Measurements from ENCODE around the gene CDH4.

GRCh38 chr20:61549865-61550264, 297.8 kb downstream of the CDH4 start:
- TF ChIP-seq FOXK2 (IDR thresholded peaks at IDR 0.05) (no peak), MED1 (CRISPR knock-in tag; IDR thresholded peaks at IDR 0.05) (no peak), SNAPC4 (CRISPR knock-in tag; IDR thresholded peaks at IDR 0.05) (no peak), CTCF (CRISPR knock-in tag; IDR thresholded peaks at IDR 0.05) (no peak), MED13 (CRISPR knock-in tag; IDR thresholded peaks at IDR 0.05) (no peak), MAX (IDR thresholded peaks at IDR 0.05) (no peak), EZH2 (conservative IDR thresholded peaks at IDR 0.05; ENCODE audit: low read depth, low read length) (no peak), RAD21 (CRISPR knock-in tag; IDR thresholded peaks at IDR 0.05) (no peak), POLR2A (IDR thresholded peaks at IDR 0.05; ENCODE audit: insufficient read depth in 1 of 2, low read depth in 2 of 2, low read length in 2 of 2) (no peak)

All from HepG2 (cell line).